ENCODE results near the gene RIBC1. TPM values are rescaled to one million over a fixed set of nuclear protein-coding genes. Genes with fewer than 3 reads are reported as not detected.
"Not testable (repeated sequence)": the region's sequence is repeated elsewhere in the genome, so short reads cannot be mapped to it uniquely, and the experiment has no call there.

RIBC1 gene
- total RNA-seq, 1 donor from 2014 or later = 0.64 TPM

DNA sequence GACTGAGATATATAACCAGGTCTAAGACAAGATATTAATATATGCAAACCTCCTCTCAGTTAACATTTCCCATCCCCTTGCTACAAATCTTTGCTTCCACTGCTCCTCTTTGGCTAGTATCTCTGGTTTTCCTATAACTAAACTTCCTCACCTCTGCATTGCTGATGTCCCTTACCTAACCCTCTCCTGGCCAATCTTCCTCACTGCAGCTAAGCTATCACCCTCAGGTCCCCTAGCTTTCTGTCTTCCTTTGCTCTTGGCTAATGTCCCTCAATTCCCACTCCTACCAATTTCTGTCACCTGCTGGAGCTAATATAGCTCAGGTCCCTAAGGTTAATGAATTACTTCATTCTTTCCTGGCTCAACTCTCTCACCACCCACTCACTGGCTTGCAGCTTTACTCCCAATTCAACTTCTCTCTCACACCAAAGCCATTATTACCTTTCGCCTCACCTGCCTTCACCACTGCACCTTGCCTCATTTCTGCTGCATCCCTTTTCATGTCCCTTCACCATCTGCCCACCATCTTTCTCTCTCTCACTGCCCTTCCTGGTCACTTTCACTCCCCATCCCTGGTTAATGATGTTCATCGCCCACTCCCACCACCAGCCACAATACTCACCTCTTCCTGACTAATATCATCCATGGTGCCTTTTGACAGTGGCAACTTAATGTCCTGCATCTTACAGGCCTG is 26.9 kb upstream of the RIBC1 start:
- TF ChIP-seq, protein P1, sequence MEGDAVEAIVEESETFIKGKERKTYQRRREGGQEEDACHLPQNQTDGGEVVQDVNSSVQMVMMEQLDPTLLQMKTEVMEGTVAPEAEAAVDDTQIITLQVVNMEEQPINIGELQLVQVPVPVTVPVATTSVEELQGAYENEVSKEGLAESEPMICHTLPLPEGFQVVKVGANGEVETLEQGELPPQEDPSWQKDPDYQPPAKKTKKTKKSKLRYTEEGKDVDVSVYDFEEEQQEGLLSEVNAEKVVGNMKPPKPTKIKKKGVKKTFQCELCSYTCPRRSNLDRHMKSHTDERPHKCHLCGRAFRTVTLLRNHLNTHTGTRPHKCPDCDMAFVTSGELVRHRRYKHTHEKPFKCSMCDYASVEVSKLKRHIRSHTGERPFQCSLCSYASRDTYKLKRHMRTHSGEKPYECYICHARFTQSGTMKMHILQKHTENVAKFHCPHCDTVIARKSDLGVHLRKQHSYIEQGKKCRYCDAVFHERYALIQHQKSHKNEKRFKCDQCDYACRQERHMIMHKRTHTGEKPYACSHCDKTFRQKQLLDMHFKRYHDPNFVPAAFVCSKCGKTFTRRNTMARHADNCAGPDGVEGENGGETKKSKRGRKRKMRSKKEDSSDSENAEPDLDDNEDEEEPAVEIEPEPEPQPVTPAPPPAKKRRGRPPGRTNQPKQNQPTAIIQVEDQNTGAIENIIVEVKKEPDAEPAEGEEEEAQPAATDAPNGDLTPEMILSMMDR (IDR thresholded peaks at IDR 0.05; ENCODE audit: partially characterized antibody, unreplicated experiment) = no peak
- Mint-ChIP-seq H3K36me3 (ENCODE audit: unreplicated experiment) (no peaks in the 10 kb centered on the region), H3K27me3 (ENCODE audit: unreplicated experiment) (no peaks in the 10 kb centered on the region), H3K4me3 (ENCODE audit: unreplicated experiment) (no peak overlapping the region), H3K9me3 (ENCODE audit: unreplicated experiment) (no peaks in the 10 kb centered on the region), H3K4me1 (ENCODE audit: low read depth, unreplicated experiment) (peaks cover under 1% of the 10 kb centered on the region), H3K27ac (ENCODE audit: unreplicated experiment) (no peak overlapping the region)
- DNase-seq = no peak

DNA sequence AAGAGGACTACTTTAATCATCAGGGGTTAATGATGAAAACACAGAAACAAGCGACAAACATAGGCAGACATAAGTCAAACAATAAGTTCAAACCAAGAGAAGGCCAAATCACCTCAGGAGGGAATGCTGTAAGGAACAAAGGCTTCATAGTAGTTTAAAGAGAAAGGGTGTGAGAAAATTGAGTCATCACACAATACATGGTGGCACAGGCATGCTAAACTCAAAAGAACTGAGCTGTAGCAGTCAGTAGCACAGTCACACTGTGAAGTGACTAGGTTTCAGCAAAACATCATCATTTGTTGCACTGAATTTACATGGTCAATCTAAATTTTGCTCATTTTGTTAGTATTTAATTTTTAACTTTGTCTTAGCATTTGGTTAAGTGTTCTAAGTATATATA is 24.5 kb upstream of the RIBC1 start:
- no peak for DNase-seq
- Mint-ChIP-seq H3K4me3 (ENCODE audit: unreplicated experiment) (no peak overlapping the region), H3K4me1 (ENCODE audit: low read depth, unreplicated experiment) (peaks cover 3% of the 10 kb centered on the region), H3K36me3 (ENCODE audit: unreplicated experiment) (no peaks in the 10 kb centered on the region), H3K27ac (ENCODE audit: unreplicated experiment) (no peak overlapping the region), H3K27me3 (ENCODE audit: unreplicated experiment) (no peaks in the 10 kb centered on the region), H3K9me3 (ENCODE audit: unreplicated experiment) (no peaks in the 10 kb centered on the region)
- TF ChIP-seq, protein P1 (IDR thresholded peaks at IDR 0.05; ENCODE audit: partially characterized antibody, unreplicated experiment) = no peak

- DNase-seq = no peak
- H3K4me1 Mint-ChIP-seq (ENCODE audit: low read depth, unreplicated experiment) = peaks cover 3% of the 10 kb centered on the region
- no peak overlapping the region for H3K27ac Mint-ChIP-seq (ENCODE audit: unreplicated experiment)
- no peaks in the 10 kb centered on the region for H3K36me3 Mint-ChIP-seq (ENCODE audit: unreplicated experiment)
- no peaks in the 10 kb centered on the region for H3K27me3 Mint-ChIP-seq (ENCODE audit: unreplicated experiment)
- H3K9me3 Mint-ChIP-seq (ENCODE audit: unreplicated experiment) = no peaks in the 10 kb centered on the region
- TF ChIP-seq, protein P1 (IDR thresholded peaks at IDR 0.05; ENCODE audit: partially characterized antibody, unreplicated experiment) = no peak
- no peak overlapping the region for H3K4me3 Mint-ChIP-seq (ENCODE audit: unreplicated experiment)
These were observed 19.1 kb upstream of the RIBC1 start for GRCh38 chrX:53403535-53403934.

DNA sequence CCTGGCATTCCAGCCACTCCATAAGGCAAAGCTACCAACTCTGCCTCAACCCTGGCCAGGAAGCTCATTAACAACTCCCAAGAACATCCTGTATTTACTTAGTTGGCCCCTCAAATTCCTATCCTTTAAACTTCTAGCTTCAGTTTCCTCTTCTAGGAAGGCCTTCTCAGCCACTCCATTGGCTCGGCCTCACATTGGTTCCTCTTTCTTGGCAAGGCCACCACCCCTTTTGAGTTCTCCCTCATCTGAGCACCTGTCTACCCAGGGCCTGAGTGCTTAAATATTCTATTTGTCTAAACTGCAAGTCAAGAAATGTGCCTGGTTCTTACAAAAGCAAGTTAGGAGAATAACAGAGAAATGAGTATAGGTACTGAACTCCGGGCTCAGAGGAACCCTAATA is 10.2 kb upstream of the RIBC1 start:
- Mint-ChIP-seq H3K36me3 (ENCODE audit: unreplicated experiment) (no peaks in the 10 kb centered on the region), H3K9me3 (ENCODE audit: unreplicated experiment) (peaks cover under 1% of the 10 kb centered on the region), H3K27ac (ENCODE audit: unreplicated experiment) (no peak overlapping the region), H3K4me1 (ENCODE audit: low read depth, unreplicated experiment) (no peaks in the 10 kb centered on the region), H3K4me3 (ENCODE audit: unreplicated experiment) (no peak overlapping the region), H3K27me3 (ENCODE audit: unreplicated experiment) (no peaks in the 10 kb centered on the region)
- TF ChIP-seq, protein P1 (IDR thresholded peaks at IDR 0.05; ENCODE audit: partially characterized antibody, unreplicated experiment) = no peak
- DNase-seq = no peak

DNA sequence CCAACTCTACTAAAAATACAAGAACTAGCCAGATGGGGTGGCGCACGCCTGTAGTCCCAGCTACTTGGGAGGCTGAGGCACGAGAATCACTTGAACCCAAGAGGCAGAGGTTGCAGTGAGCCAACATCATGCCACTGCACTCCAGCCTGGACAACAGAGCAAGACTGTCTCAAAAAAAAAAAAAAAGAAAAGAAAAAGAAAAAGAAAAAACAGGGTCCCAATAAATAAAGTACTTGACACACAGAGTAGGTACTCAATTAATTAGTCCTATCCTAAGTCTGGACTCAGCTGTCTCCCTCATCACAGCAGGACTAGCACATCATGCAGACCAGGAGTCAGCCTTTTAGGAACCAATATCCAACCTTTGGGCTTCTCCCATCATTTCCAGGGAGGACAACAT is 2.3 kb upstream of the RIBC1 start:
- not testable (repeated sequence) for H3K9me3 Mint-ChIP-seq (ENCODE audit: unreplicated experiment); H3K4me3 Mint-ChIP-seq (ENCODE audit: unreplicated experiment); H3K27me3 Mint-ChIP-seq (ENCODE audit: unreplicated experiment); H3K4me1 Mint-ChIP-seq (ENCODE audit: low read depth, unreplicated experiment); H3K36me3 Mint-ChIP-seq (ENCODE audit: unreplicated experiment); H3K27ac Mint-ChIP-seq (ENCODE audit: unreplicated experiment); DNase-seq

Measured in glutamatergic neuron (in vitro differentiated cells).